NCI-H1092 treated with DMSO at 0.1 percent for 48 hours (cell line): Measurements from ENCODE around the gene KLHDC7B.

ENCODE experiments used
- DNase-seq: peaks from one replicate; lab custom pipeline; 2025; lab: John Stamatoyannopoulos, UW

KLHDC7B gene

DNA sequence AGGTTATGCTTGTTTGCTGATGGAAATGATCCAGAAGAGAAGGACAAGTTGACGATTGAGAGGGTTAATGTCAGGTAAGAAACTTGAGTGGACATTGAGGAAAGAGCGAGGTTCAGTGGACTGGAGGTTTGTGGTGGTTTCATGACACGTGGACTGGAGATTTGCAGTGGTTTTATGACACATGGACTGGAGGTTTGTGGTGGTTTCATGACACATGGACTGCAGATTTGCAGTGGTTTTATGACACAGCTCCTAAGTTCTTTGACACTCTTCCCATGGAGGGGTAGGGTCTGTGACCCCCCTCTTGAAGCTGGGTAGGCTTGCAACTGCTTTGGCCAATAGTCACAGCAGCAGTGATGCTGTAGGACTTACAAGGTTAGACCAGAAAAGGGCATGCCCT, 49.5 kb downstream of the KLHDC7B start:
- DNase-seq: no peak

GRCh38 chr22:50597097-50597496, 51.4 kb downstream of the KLHDC7B start:
- no peak for DNase-seq

DNA sequence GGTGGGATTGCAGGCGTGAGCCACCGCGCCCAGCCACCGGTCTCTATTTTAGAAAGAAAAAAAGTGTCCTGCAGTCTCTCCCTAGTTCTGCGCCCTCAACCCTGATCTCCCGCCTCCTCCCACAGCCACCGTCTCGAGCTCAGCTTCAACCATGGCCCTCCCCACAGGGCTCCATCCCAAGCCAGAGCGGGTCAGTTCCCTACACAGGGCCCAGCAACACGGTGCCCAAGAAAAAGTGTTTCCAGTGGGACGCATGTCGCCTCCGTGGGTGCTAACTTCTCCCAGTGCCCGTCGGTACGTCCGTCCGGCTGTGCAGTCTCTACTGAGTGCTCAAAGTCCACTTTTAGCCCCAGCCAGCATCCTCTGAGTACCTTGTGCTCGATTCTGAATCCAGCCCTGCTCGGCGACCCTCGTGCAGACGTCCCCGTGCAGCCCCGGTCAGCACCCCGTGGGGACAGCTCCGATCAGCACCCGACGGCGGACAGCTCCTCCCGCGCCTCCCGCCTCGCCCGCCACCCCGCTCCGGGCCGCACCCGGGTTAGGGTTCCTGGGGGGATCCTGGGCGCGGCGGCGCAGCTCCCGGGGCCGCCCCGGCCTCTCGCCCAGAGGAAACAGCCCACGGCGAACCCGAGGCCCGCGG, 54.2 kb downstream of the KLHDC7B start:
- DNase-seq: no peak

DNA sequence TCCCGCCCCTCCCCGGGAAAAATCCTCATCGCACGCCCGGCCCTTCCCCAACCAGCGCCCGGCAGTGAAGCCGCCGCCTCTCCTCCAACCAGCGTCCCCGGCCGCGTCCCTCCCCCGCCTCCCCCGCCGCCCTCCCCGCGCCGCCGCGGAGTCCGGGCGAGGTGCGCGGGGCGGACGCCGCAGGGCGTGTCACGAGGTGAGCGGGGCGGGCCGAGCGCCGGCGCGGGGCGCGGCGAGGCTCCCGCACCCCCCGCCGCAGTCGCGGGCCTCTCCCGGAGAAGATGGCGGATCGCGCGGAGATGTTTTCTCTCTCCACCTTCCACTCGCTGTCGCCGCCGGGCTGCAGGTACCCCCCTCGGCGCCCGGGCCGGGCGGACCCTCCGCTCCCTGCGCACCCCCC, 54.8 kb downstream of the KLHDC7B start, which contains the start of gene MAPK8IP2:
MAPK8IP2 (plus strand) TSS at position 256 of the 400 bp plus-strand sequence; CDS start at position 282, 26 bp downstream.
- DNase-seq: no peak
